ENCODE measurements around the gene PRSS57.
A peak's percentile ranks its signal among the peaks of the same experiment; 100 is the strongest.

PRSS57 gene

DNA sequence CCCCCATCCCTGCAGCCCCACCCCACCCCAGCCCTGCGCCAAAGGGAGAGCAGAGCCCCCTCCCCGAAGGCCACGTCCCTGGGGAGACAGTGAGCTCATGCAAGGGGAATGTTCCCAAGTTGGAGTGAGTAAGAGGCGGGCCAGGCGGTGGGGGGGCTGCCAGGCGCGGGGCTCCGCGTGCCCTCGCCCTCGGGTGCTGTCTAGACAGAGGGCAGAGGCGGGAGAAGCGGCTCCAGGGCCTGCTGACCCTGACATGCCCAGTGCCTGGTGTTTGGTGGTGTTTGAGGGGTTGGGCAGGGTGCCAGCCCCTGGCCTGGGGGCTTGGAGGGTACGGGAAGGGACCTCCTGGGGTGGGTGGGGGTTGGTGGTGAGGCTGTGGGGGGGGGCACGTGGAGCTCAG lies 18.1 kb downstream of the PRSS57 start (continued):
- no peak for TF ChIP-seq ZNF423 (tag by site-specific recombination; IDR thresholded peaks at IDR 0.05)
- no peak for TF ChIP-seq ZNF362 (tag by site-specific recombination; IDR thresholded peaks at IDR 0.05)
- TF ChIP-seq ZXDB (tag by site-specific recombination; IDR thresholded peaks at IDR 0.05), result no peak
- TF ChIP-seq, protein P1, sequence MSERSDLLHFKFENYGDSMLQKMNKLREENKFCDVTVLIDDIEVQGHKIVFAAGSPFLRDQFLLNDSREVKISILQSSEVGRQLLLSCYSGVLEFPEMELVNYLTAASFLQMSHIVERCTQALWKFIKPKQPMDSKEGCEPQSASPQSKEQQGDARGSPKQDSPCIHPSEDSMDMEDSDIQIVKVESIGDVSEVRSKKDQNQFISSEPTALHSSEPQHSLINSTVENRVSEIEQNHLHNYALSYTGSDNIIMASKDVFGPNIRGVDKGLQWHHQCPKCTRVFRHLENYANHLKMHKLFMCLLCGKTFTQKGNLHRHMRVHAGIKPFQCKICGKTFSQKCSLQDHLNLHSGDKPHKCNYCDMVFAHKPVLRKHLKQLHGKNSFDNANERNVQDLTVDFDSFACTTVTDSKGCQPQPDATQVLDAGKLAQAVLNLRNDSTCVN (tag by site-specific recombination; optimal IDR thresholded peaks at IDR 0.05), result peak; percentile 49
- no peak for TF ChIP-seq SCRT1 (tag by site-specific recombination; IDR thresholded peaks at IDR 0.05; ENCODE audit: borderline replicate concordance)
- no peak for TF ChIP-seq ZNF518A (tag by site-specific recombination; conservative IDR thresholded peaks at IDR 0.05; ENCODE audit: low read depth)
- peak; percentile 56; the same call in 1 of the 2 replicates for TF ChIP-seq ZNF398 (tag by site-specific recombination; IDR thresholded peaks at IDR 0.05)
- TF ChIP-seq REPIN1 (tag by site-specific recombination; IDR thresholded peaks at IDR 0.05; ENCODE audit: low read depth), result no peak
- TF ChIP-seq ZNF621 (tag by site-specific recombination; IDR thresholded peaks at IDR 0.05), result no peak
- no peak for TF ChIP-seq ZNF24 (tag by site-specific recombination; IDR thresholded peaks at IDR 0.05)
- TF ChIP-seq ZNF707 (tag by site-specific recombination; IDR thresholded peaks at IDR 0.05), result no peak
- no peak for TF ChIP-seq ZNF654 (tag by site-specific recombination; IDR thresholded peaks at IDR 0.05; ENCODE audit: low read depth)
- TF ChIP-seq, protein P2, sequence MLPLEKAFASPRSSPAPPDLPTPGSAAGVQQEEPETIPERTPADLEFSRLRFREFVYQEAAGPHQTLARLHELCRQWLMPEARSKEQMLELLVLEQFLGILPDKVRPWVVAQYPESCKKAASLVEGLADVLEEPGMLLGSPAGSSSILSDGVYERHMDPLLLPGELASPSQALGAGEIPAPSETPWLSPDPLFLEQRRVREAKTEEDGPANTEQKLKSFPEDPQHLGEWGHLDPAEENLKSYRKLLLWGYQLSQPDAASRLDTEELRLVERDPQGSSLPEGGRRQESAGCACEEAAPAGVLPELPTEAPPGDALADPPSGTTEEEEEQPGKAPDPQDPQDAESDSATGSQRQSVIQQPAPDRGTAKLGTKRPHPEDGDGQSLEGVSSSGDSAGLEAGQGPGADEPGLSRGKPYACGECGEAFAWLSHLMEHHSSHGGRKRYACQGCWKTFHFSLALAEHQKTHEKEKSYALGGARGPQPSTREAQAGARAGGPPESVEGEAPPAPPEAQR (tag by site-specific recombination; IDR thresholded peaks at IDR 0.05), result no peak
- no peak for TF ChIP-seq KLF9 (tag by site-specific recombination; IDR thresholded peaks at IDR 0.05; ENCODE audit: low read depth)
- TF ChIP-seq GLIS1 (tag by site-specific recombination; IDR thresholded peaks at IDR 0.05), result peak; percentile 74
- TF ChIP-seq EGR2 (tag by site-specific recombination; IDR thresholded peaks at IDR 0.05; ENCODE audit: low read depth), result 0 out of 2 replicates have a peak, but pooled peaks have one; percentile 16
- no peak for TF ChIP-seq ZBTB8A (tag by site-specific recombination; IDR thresholded peaks at IDR 0.05)
- TF ChIP-seq FEZF1 (tag by site-specific recombination; IDR thresholded peaks at IDR 0.05), result no peak
- no peak for TF ChIP-seq ZNF501 (tag by site-specific recombination; IDR thresholded peaks at IDR 0.05)
- TF ChIP-seq ZNF747 (tag by site-specific recombination; IDR thresholded peaks at IDR 0.05), result no peak
- TF ChIP-seq ZNF302 (tag by site-specific recombination; IDR thresholded peaks at IDR 0.05; ENCODE audit: low read depth), result no peak
- no peak for TF ChIP-seq ZNF701 (tag by site-specific recombination; IDR thresholded peaks at IDR 0.05)
- no peak for TF ChIP-seq ZNF26 (tag by site-specific recombination; IDR thresholded peaks at IDR 0.05)
- no peak for TF ChIP-seq ZBTB49 (tag by site-specific recombination; IDR thresholded peaks at IDR 0.05; ENCODE audit: low read depth)
- no peak for TF ChIP-seq MEIS1 (CRISPR knock-in tag; IDR thresholded peaks at IDR 0.05; ENCODE audit: borderline replicate concordance)
- no peak for TF ChIP-seq GFI1B (tag by site-specific recombination; IDR thresholded peaks at IDR 0.05)
- peak; percentile 53 for TF ChIP-seq KLF8 (tag by site-specific recombination; IDR thresholded peaks at IDR 0.05)
